Thoracic aorta (tissue), 2 donors: Measurements from ENCODE around the gene TP63. TPM values are rescaled to one million over a fixed set of nuclear protein-coding genes. Genes with fewer than 3 reads are reported as not detected.

Experiments
- ATAC-seq: fragments of 150-250 bp; one replicate; pipeline ENCODE4 v1.8.0; 2017; ENCODE audit warnings: low read depth; ENCODE audit not compliant: insufficient number of reproducible peaks, low FRiP score
- DNase-seq: peaks from one replicate; pipeline ENCODE4 v3.0.0-alpha.2; 2020; ENCODE audit warnings: low spot score
- H3K27ac ChIP-seq, 2 donors: fragments of 200-600 bp; sonication (generic); 1 replicate in 1 of 2; 2 replicates in 1 of 2; pipeline ENCODE4 v1.5.1; 2016; ENCODE audit warnings: mild to moderate bottlenecking in 2 of 2, moderate library complexity in 2 of 2
- H3K27me3 ChIP-seq: fragments of 200-600 bp; sonication (generic); replicated peaks from 2 replicates; pipeline ENCODE4 v1.6.0; 2016; ENCODE audit warnings: mild to moderate bottlenecking; ENCODE audit not compliant: insufficient read depth
- H3K36me3 ChIP-seq: fragments of 200-600 bp; sonication (generic); one replicate; pipeline ENCODE4 v1.5.1; 2016
- H3K4me1 ChIP-seq, 2 donors: fragments of 200-600 bp; sonication (generic); 1 replicate in 1 of 2; 2 replicates in 1 of 2; pipeline versions ENCODE4 v1.5.1 to v1.6.0; 2016; ENCODE audit warnings: low read depth in 2 of 2, mild to moderate bottlenecking in 1 of 2; ENCODE audit not compliant: control insufficient read depth in 1 of 2
- H3K4me3 ChIP-seq: fragments of 200-600 bp; sonication (generic); 2 replicates; pipeline ENCODE4 v1.5.1; 2016; ENCODE audit warnings: mild to moderate bottlenecking
- H3K9me3 ChIP-seq: fragments of 200-600 bp; sonication (generic); 2 replicates; pipeline ENCODE4 v1.5.1; 2016
- total RNA-seq, 2 donors: library from RNA; depleted of rRNA; stranded (reverse); fragments of >200 nt; gene quantifications; one replicate each; pipeline versions ENCODE4 v1.1.0 to v1.2.3, GENCODE V29; 2016
- TF ChIP-seq, protein P1 (sequence below): fragments of 200-600 bp; sonication (generic); IDR thresholded peaks from one replicate; pipeline ENCODE4 v1.5.1; 2019; ENCODE audit warnings: antibody characterized with exemption

The TP63 gene
- total RNA-seq, result under 1 TPM; 0.14 to 0.42 TPM

DNA sequence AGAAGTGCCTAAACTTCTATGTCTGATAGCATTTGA is at the start of gene TP63:
TP63 (plus strand) TSS at position 17 of the 36 bp plus-strand sequence. CDS start 127 bp downstream, outside the sequence.
- no peaks in the 10 kb centered on the region for H3K27me3 ChIP-seq
- no peaks in the 10 kb centered on the region for H3K9me3 ChIP-seq
- ATAC-seq (no peak), DNase-seq (no peak)
- H3K36me3 ChIP-seq, result no peaks in the 10 kb centered on the region
- TF ChIP-seq, protein P1, sequence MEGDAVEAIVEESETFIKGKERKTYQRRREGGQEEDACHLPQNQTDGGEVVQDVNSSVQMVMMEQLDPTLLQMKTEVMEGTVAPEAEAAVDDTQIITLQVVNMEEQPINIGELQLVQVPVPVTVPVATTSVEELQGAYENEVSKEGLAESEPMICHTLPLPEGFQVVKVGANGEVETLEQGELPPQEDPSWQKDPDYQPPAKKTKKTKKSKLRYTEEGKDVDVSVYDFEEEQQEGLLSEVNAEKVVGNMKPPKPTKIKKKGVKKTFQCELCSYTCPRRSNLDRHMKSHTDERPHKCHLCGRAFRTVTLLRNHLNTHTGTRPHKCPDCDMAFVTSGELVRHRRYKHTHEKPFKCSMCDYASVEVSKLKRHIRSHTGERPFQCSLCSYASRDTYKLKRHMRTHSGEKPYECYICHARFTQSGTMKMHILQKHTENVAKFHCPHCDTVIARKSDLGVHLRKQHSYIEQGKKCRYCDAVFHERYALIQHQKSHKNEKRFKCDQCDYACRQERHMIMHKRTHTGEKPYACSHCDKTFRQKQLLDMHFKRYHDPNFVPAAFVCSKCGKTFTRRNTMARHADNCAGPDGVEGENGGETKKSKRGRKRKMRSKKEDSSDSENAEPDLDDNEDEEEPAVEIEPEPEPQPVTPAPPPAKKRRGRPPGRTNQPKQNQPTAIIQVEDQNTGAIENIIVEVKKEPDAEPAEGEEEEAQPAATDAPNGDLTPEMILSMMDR, result no peak
- H3K4me3 ChIP-seq, result no peak within 1 kb of the TSS
- peaks cover 8 to 17% of the 10 kb centered on the region in 2 donors for H3K4me1 ChIP-seq
- no peak within 1 kb of the TSS for H3K27ac ChIP-seq

DNA sequence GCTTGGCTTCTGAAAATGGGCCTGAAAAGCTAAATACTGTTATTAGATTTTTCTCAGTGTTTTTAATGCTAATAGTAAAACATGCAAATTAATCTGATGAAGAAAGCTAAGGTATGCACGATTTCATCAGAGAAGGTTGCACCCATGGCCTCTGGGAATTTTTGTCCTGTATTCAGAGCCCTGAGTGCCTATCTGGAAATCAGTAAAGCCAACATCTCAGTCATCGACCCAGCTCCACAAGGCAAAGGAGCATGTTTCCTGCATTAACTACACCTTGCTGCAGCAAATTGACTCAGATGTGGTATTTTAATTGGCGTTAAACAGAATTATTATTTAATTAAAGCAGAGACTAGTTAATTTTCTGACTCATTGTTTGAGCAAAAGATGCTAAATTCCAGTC is 49.0 kb upstream of the TP63 start:
- H3K4me1 ChIP-seq, result no peaks in the 10 kb centered on the region
- DNase-seq, result no peak
- H3K27me3 ChIP-seq, result no peaks in the 10 kb centered on the region
- TF ChIP-seq, protein P1, result no peak
- H3K9me3 ChIP-seq, result no peaks in the 10 kb centered on the region
- no peak for ATAC-seq
- H3K27ac ChIP-seq, result no peak overlapping the region
- H3K36me3 ChIP-seq, result no peaks in the 10 kb centered on the region
- H3K4me3 ChIP-seq, result no peak overlapping the region

- DNase-seq (no peak), ATAC-seq (no peak)
- Histone ChIP-seq H3K4me3 (no peak overlapping the region), H3K36me3 (no peaks in the 10 kb centered on the region), H3K27ac (no peak overlapping the region), H3K9me3 (no peaks in the 10 kb centered on the region), H3K4me1 (no peaks in the 10 kb centered on the region), H3K27me3 (no peaks in the 10 kb centered on the region)
- TF ChIP-seq, protein P1, result no peak
Observed at GRCh38 chr3:189584645-189585044, 46.5 kb upstream of the TP63 start.

DNA sequence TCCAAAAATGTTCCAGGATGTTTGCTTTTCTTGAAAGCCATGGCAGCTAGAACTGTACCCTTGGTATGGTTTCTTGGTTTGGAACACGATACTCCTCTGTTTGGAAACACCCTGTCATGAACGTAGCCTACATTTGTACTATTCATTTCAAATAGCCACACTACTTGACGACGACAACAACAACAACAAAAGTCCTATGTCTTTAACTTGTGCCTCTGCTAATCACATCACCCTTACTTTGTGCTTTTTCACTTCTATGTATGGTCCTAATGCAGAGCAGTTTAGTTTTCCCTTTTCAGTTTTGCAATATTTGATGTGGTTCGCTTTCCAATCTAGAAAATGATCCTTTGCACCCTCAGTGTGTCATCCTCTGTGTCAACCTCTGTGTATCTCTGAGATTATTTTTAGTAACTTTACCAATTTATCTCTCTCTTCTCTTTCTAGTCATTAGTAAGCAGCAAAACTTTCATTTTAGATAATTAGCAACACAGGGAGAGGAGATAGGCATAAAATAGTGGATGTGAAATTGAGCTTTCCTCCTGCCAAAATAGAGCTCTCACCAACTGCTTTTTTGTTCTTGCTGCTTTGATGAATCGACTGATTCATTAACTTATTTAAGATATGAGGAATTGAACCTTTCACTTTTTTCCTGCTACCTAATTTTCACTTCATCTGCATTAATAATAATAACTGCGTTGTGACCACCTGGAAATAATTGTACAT is 44.1 kb upstream of the TP63 start:
- ATAC-seq (no peak), DNase-seq (no peak)
- no peaks in the 10 kb centered on the region for H3K27me3 ChIP-seq
- TF ChIP-seq, protein P1, result no peak
- H3K9me3 ChIP-seq, result no peaks in the 10 kb centered on the region
- no peak overlapping the region for H3K27ac ChIP-seq
- H3K4me3 ChIP-seq, result no peak overlapping the region
- H3K36me3 ChIP-seq, result no peaks in the 10 kb centered on the region
- no peaks in the 10 kb centered on the region for H3K4me1 ChIP-seq

GRCh38 chr3:189587664-189588040 is 43.5 kb upstream of the TP63 start:
- TF ChIP-seq, protein P1, result no peak
- Histone ChIP-seq H3K9me3 (no peaks in the 10 kb centered on the region), H3K36me3 (no peaks in the 10 kb centered on the region), H3K27me3 (no peaks in the 10 kb centered on the region), H3K27ac (no peak overlapping the region), H3K4me3 (no peak overlapping the region), H3K4me1 (no peaks in the 10 kb centered on the region)
- no peak for ATAC-seq
- no peak for DNase-seq
